K562 (cell line): Measurements from ENCODE around the gene BMP6. TPM values are rescaled to one million over a fixed set of nuclear protein-coding genes. Genes with fewer than 3 reads are reported as not detected.
A peak's percentile ranks its signal among the peaks of the same experiment; 100 is the strongest.

ENCODE experiments used
- BRCA1 ChIP-seq, 2 experiments: fragments of 450-650 bp in 1 of 2; sonication (generic) in 1 of 2; formaldehyde crosslinking in 1 of 2; IDR thresholded peaks; 2 replicates each; pipeline versions ENCODE4 v1.5.0 to v1.6.1; 2017 to 2020; ENCODE audit warnings: mild to moderate bottlenecking in 1 of 2, missing genetic modification reagents in 1 of 2
- E2F3 ChIP-seq: fragments of 250-450 bp; sonication (Bioruptor Pico); IDR thresholded peaks from 2 replicates; pipeline ENCODE4 v1.4.0; 2020; ENCODE audit warnings: mild to moderate bottlenecking
- MBD1 ChIP-seq: fragments of 250-450 bp; sonication (Bioruptor Pico); IDR thresholded peaks from 2 replicates; pipeline ENCODE4 v1.8.0; 2022; ENCODE audit warnings: inconsistent platforms
- NCOA6 ChIP-seq: fragments of 450-650 bp; IDR thresholded peaks from 2 replicates; pipeline ENCODE4 v1.6.1; 2017; ENCODE audit warnings: mild to moderate bottlenecking
- NR1H2 ChIP-seq: sonication (generic); formaldehyde crosslinking; IDR thresholded peaks from 2 replicates; pipeline ENCODE4 v1.4.0; 2020; ENCODE audit warnings: mild to moderate bottlenecking, missing genetic modification reagents
- RREB1 ChIP-seq: fragments of 250-450 bp; sonication (Bioruptor Pico); IDR thresholded peaks from 2 replicates; pipeline ENCODE4 v1.4.0; 2020
- SAFB ChIP-seq: fragments of 200-400 bp; formaldehyde crosslinking; IDR thresholded peaks from 2 replicates; pipeline ENCODE4 v1.6.1; 2017; ENCODE audit warnings: low read depth, low read length, borderline replicate concordance
- TSHZ1 ChIP-seq: fragments of 250-450 bp; sonication (Bioruptor Pico); IDR thresholded peaks from 2 replicates; pipeline ENCODE4 v1.4.0; 2020; ENCODE audit warnings: mild to moderate bottlenecking, moderate library complexity
- XRCC4 ChIP-seq: IDR thresholded peaks from one replicate; pipeline ENCODE4 v1.6.1; 2011; ENCODE audit not compliant: insufficient read depth, insufficient read length; ENCODE audit errors: extremely low read depth
- ZNF408 ChIP-seq: fragments of 250-450 bp; sonication (Bioruptor Pico); IDR thresholded peaks from 2 replicates; pipeline ENCODE4 v1.4.0; 2020; ENCODE audit warnings: low read depth, mild to moderate bottlenecking, moderate library complexity
- ZNF592 ChIP-seq: fragments of 450-650 bp; IDR thresholded peaks from 2 replicates; pipeline ENCODE4 v1.6.1; 2017; ENCODE audit warnings: antibody characterized with exemption, mild to moderate bottlenecking
- ZNF830 ChIP-seq: fragments of 250-450 bp; sonication (Bioruptor Pico); IDR thresholded peaks from 2 replicates; pipeline ENCODE4 v1.5.0; 2021; ENCODE audit warnings: mild to moderate bottlenecking
- polyA plus RNA-seq, 8 experiments: library from polyadenylated mRNA; depleted of rRNA in 4 of 8; stranded (reverse) in 5 of 8; unstranded in 3 of 8; fragments of >200 nt; fragmentation: Nextera tagmentation in 2 of 8; fragmentation: Illumina TruSeq in 1 of 8; extraction: Ambion mirVana in 2 of 8; extraction: Trizol in 1 of 8; gene quantifications; 2 replicates each; pipeline versions ENCODE4 v1.2.1 to v1.2.3, GENCODE V29; 2011 to 2014; ENCODE audit warnings: inconsistent platforms in 1 of 8, missing spikeins in 1 of 8
- total RNA-seq, 7 experiments: library from RNA; depleted of rRNA in 6 of 7; stranded (reverse); fragments of >200 nt in 6 of 7; fragmentation: Illumina TruSeq in 2 of 7; extraction: Trizol in 2 of 7; gene quantifications; 2 replicates each; pipeline versions ENCODE4 v1.2.1 to v1.2.3, GENCODE V29; 2011 to 2021; ENCODE audit warnings: low replicate concordance in 1 of 7

Gene BMP6
- total and polyA plus RNA-seq, 9 of the 15 experiments (the other 6 are each of a cell fraction or from before 2014, with no cell fraction given) = 0.01 to 0.13 (median 0.06) TPM; not detected in 3

- TF ChIP-seq ZNF592 (peak; percentile 38; the same call in 1 of the 2 replicates), E2F3 (CRISPR knock-in tag) (no peak), NCOA6 (no peak), TSHZ1 (CRISPR knock-in tag) (no peak), SAFB (no peak), RREB1 (no peak), XRCC4 (no peak), NR1H2 (CRISPR knock-in tag) (no peak), ZNF408 (CRISPR knock-in tag) (no peak), BRCA1 (IDR thresholded peaks at IDR 0.05) (no peak), BRCA1 (CRISPR knock-in tag; IDR thresholded peaks at IDR 0.05) (no peak), ZNF830 (CRISPR knock-in tag) (no peak), MBD1 (peak; percentile 46; the same call in 1 of the 2 replicates)
These were observed 24.6 kb upstream of the BMP6 start (continued) for GRCh38 chr6:7701212-7701834.
